HEK293 (cell line): ENCODE measurements around the gene LRRFIP1.

ENCODE experiments used
- ATF2 ChIP-seq: fragments of 450-650 bp; formaldehyde crosslinking; IDR thresholded peaks from 2 replicates; pipeline ENCODE4 v1.5.1; 2016; ENCODE audit warnings: missing biosample characterization, missing genetic modification characterization, low read depth
- CTCF ChIP-seq: fragments of 450-650 bp; formaldehyde crosslinking; IDR thresholded peaks from 2 replicates; pipeline ENCODE4 v1.5.1; 2016; ENCODE audit warnings: missing biosample characterization, missing genetic modification characterization
- GLI2 ChIP-seq: fragments of 450-650 bp; formaldehyde crosslinking; IDR thresholded peaks from 2 replicates; pipeline ENCODE4; 2017; ENCODE audit warnings: missing biosample characterization, missing genetic modification characterization, low read depth, borderline replicate concordance
- PRDM4 ChIP-seq: fragments of 450-650 bp; formaldehyde crosslinking; IDR thresholded peaks from 2 replicates; pipeline ENCODE4 v1.5.1; 2017; ENCODE audit warnings: missing biosample characterization, missing genetic modification characterization
- REPIN1 ChIP-seq: fragments of 450-650 bp; formaldehyde crosslinking; IDR thresholded peaks from 2 replicates; pipeline ENCODE4 v1.5.1; 2017; ENCODE audit warnings: missing biosample characterization, missing genetic modification characterization, low read depth
- REST ChIP-seq: fragments of 450-650 bp; formaldehyde crosslinking; IDR thresholded peaks from 2 replicates; pipeline ENCODE4 v1.5.1; 2016; ENCODE audit warnings: missing biosample characterization, missing genetic modification characterization
- TCF7L2 ChIP-seq: IDR thresholded peaks from 2 replicates; pipeline ENCODE4 v1.6.1; 2011; ENCODE audit warnings: low read depth, mild to moderate bottlenecking, inconsistent platforms, low read length, moderate library complexity, borderline replicate concordance
- ZNF488 ChIP-seq: fragments of 450-650 bp; formaldehyde crosslinking; IDR thresholded peaks from 2 replicates; pipeline ENCODE4 v1.5.1; 2016; ENCODE audit warnings: missing biosample characterization, missing genetic modification characterization
- ZNF513 ChIP-seq: fragments of 450-650 bp; IDR thresholded peaks from 2 replicates; pipeline ENCODE4 v1.5.1; 2018; ENCODE audit warnings: missing biosample characterization, missing genetic modification characterization
- ZNF629 ChIP-seq: fragments of 450-650 bp; formaldehyde crosslinking; IDR thresholded peaks from 2 replicates; pipeline ENCODE4 v1.5.1; 2017; ENCODE audit warnings: missing biosample characterization, missing genetic modification characterization
- ZNF76 ChIP-seq: fragments of 450-650 bp; formaldehyde crosslinking; IDR thresholded peaks from 2 replicates; pipeline ENCODE4; 2016; ENCODE audit warnings: low read depth, missing biosample characterization, missing genetic modification characterization, borderline replicate concordance

- TF ChIP-seq CTCF (tag by site-specific recombination): no peak
- TF ChIP-seq PRDM4 (tag by site-specific recombination): no peak
- TF ChIP-seq ZNF488 (tag by site-specific recombination): no peak
- TF ChIP-seq GLI2 (tag by site-specific recombination): no peak
- TF ChIP-seq ZNF629 (tag by site-specific recombination): no peak
- TF ChIP-seq REPIN1 (tag by site-specific recombination): no peak
- no peak for TF ChIP-seq ZNF76 (tag by site-specific recombination)
- no peak for TF ChIP-seq ZNF513 (tag by site-specific recombination)
- TF ChIP-seq ATF2 (tag by site-specific recombination): no peak
- no peak for TF ChIP-seq REST
- no peak for TF ChIP-seq TCF7L2
Observed at GRCh38 chr2:237736783-237737182, 109.4 kb downstream of the LRRFIP1 start.
